Ascending aorta (tissue), 2 donors: ENCODE measurements around the gene MSH4. TPM values are rescaled to one million over a fixed set of nuclear protein-coding genes. Genes with fewer than 3 reads are reported as not detected.

Experiments
- DNase-seq, 2 donors: peaks; one replicate each; pipeline ENCODE4 v3.0.0-alpha.2; 2019; ENCODE audit warnings: low spot score in 2 of 2
- H3K27ac ChIP-seq, 2 donors: fragments of 200-600 bp; sonication (generic); one replicate each; pipeline ENCODE4 v1.5.1; 2016 to 2017; ENCODE audit warnings: mild to moderate bottlenecking in 1 of 2
- H3K27me3 ChIP-seq: fragments of 200-600 bp; sonication (generic); one replicate; pipeline ENCODE4 v1.5.1; 2017
- H3K36me3 ChIP-seq, 2 donors: fragments of 200-600 bp; sonication (generic); one replicate each; pipeline ENCODE4 v1.5.1; 2016
- H3K4me1 ChIP-seq, 2 donors: fragments of 200-600 bp; sonication (generic); one replicate each; pipeline ENCODE4 v1.5.1; 2016 to 2017; ENCODE audit warnings: mild to moderate bottlenecking in 1 of 2
- H3K4me3 ChIP-seq, 2 donors: fragments of 200-600 bp; sonication (generic); one replicate each; pipeline ENCODE4 v1.5.1; 2016 to 2017; ENCODE audit warnings: mild to moderate bottlenecking in 1 of 2
- H3K9me3 ChIP-seq, 2 donors: fragments of 200-600 bp; sonication (generic); one replicate each; pipeline ENCODE4 v1.5.1; 2016
- CTCF ChIP-seq, 3 experiments: fragments of 200-600 bp in 2 of 3; fragments of 450-650 bp in 1 of 3; sonication (generic) in 2 of 3; IDR thresholded peaks; one replicate each; pipeline ENCODE4 v1.5.1; 2016 to 2019; ENCODE audit warnings: antibody characterized with exemption in 3 of 3, mild to moderate bottlenecking in 1 of 3, moderate library complexity in 1 of 3
- intact Hi-C: fragments of 100-400 bp; cut with DNase I; formaldehyde crosslinking; loops from one replicate; pipeline ENCODE4 v1.15.1; 2023
- total RNA-seq: library from RNA; depleted of rRNA; stranded (reverse); fragments of >200 nt; gene quantifications from one replicate; pipeline ENCODE4 v1.1.0, GENCODE V29; 2016

The MSH4 gene
- total RNA-seq, 1 donor from 2014 or later = not detected

GRCh38 chr1:75953461-75953860, 156.8 kb downstream of the MSH4 start:
- DNase-seq = no peak
- intact Hi-C loops = no loop called here
- H3K27ac ChIP-seq = no peak overlapping the region
- H3K4me3 ChIP-seq = no peak overlapping the region
- TF ChIP-seq CTCF (IDR thresholded peaks at IDR 0.05) = no peak
- no peaks in the 10 kb centered on the region for H3K9me3 ChIP-seq
- H3K27me3 ChIP-seq = no peaks in the 10 kb centered on the region
- H3K36me3 ChIP-seq = no peaks in the 10 kb centered on the region
- H3K4me1 ChIP-seq = no peaks in the 10 kb centered on the region

- no peak for TF ChIP-seq CTCF (IDR thresholded peaks at IDR 0.05)
- no peak for DNase-seq
- no peaks in the 10 kb centered on the region for H3K4me1 ChIP-seq
- H3K9me3 ChIP-seq = no peaks in the 10 kb centered on the region
- H3K4me3 ChIP-seq = no peak overlapping the region
- H3K36me3 ChIP-seq = no peaks in the 10 kb centered on the region
- no peaks in the 10 kb centered on the region for H3K27me3 ChIP-seq
- H3K27ac ChIP-seq = no peak overlapping the region
- intact Hi-C loops = no loop called here
These were observed 157.9 kb downstream of the MSH4 start for GRCh38 chr1:75954586-75954985.

Other genes starting within 250 kb of the MSH4 start
- not detected for gene SLC44A5, start 185.8 kb upstream of the MSH4 start, total RNA-seq
- gene ACADM, start 72.2 kb upstream of the MSH4 start, total RNA-seq = 9.8 TPM
- gene RABGGTB, start 10.6 kb upstream of the MSH4 start, total RNA-seq = 17.7 TPM
- not detected for gene ASB17, start 135.5 kb downstream of the MSH4 start, total RNA-seq